Stimulated activated CD4-positive, alpha-beta T cell treated with anti-CD3 and anti-CD28 coated beads, Interleukin-1b, Interleukin-23, amount 100 ng/mL, for 4 hours (primary cell): Measurements from ENCODE around the gene NKAPD1.
A peak's percentile ranks its signal among the peaks of the same experiment; 100 is the strongest.
"Not testable (repeated sequence)": the region's sequence is repeated elsewhere in the genome, so short reads cannot be mapped to it uniquely, and the experiment has no call there.

Source experiments
- DNase-seq, 2 donors: peaks; one replicate each; pipeline ENCODE4 v3.0.0-alpha.2; 2020; ENCODE audit warnings: low read depth in 2 of 2

NKAPD1 gene, protein sequence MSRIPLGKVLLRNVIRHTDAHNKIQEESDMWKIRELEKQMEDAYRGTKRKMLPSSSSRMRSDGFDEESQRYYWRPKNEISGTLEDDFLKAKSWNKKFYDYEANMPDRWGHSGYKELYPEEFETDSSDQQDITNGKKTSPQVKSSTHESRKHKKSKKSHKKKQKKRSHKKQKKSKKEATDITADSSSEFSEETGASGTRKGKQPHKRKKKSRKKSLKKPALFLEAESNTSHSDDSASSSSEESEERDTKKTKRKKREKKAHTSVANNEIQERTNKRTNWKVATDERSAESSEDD

DNA sequence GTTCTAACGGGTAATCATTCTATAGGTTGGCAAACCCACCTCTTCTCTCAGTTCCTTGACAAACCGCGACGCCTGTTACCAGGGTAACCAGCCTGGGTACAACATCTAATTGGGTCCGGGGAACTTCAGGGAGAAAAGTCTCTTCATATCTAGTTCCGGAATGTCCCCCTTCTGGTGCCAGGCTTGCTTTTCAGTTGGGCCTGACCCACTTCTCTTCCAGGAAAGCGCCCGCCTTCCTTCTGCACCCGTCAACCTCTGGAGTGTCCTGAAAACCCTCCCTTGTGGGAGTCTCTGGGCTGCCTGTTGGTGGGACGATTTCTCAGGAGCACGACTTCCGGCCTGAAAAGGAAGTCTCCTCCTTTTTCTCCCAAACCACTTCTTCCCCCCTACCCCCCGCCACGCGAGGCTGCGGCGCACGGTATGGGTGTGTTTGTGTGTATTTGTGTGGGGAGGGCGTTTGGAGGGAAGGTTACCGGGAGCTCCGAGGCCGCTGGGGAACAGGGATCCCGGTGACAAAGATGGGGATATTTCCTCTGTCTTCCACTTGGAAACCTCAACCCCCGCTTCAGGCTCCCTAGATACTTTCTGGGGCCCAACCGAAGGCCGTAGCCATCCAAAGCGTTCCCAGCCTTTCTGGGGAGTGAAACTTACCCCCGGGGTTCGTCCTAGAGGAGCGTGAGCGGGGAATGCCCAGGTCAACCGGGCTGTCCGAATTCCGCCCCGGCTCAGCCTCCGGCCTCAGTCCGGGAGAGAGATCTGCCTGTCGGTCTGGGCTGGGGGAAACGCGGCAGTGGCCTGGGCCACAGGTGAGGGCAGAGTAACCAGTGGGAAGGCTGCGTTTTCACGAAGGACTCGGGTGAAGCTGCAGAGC lies at the start of gene NKAPD1, which contains the start of gene PIH1D2:
Gene NKAPD1 (plus strand): TSS at position 359 of the 871 bp plus-strand sequence. CDS start 1,276 bp downstream, outside the sequence.
Gene PIH1D2 (minus strand): TSS at position 77 of the 871 bp plus-strand sequence. CDS start 843 bp downstream, outside the sequence.
- peak; percentile 53 to 69 for DNase-seq

GRCh38 chr11:112024773-112025678 lies 49.1 kb upstream of the NKAPD1 start, which contains the start of gene DLAT:
DLAT (plus strand) TSS chr11:112025408; CDS start chr11:112025473, 65 bp downstream.
- peak; percentile 63 to 72 for DNase-seq

GRCh38 chr11:112025707-112026106 lies 48.4 kb upstream of the NKAPD1 start:
- DNase-seq, result no peak

GRCh38 chr11:112026784-112027410 lies 47.2 kb upstream of the NKAPD1 start:
- DNase-seq, result not testable (repeated sequence)

DNA sequence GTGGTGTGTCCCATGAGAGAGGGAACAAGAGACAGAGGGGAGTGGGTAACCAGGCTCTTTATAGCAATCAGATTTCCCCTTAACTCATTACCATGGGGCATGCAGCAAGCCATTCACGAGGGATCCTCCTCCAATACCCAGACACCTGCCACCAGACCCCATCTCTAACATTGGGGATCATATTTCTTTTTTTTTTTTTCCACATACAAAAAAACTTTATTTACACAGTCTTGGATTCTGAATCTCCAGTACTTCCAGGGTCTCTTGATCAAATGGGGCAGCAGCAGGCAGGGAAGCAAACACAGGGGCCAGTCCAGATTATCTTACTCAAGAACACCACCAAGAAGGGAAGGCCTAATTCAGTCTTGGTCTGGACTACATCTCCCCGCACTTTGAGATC lies 44.6 kb upstream of the NKAPD1 start:
- no peak for DNase-seq

DNA sequence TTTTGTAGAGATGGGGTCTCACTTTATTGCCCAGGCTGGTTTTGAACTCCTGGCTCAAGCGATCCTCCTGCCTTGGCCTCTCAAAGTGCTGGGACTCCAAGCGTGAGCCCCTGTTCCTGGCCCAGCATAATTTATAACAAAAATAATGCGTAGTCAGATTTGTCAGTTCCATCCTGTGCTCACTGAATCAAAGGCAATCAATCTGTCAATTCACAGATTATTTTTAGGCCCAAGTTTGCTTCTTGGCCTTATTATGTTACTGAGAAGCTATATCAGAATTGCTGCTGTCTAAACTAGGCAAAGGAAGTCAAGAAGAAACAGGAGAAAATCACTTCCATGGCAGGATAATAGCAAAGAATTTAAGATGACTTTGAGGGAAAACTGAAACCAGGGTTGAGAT lies 40.2 kb upstream of the NKAPD1 start:
- no peak for DNase-seq

DNA sequence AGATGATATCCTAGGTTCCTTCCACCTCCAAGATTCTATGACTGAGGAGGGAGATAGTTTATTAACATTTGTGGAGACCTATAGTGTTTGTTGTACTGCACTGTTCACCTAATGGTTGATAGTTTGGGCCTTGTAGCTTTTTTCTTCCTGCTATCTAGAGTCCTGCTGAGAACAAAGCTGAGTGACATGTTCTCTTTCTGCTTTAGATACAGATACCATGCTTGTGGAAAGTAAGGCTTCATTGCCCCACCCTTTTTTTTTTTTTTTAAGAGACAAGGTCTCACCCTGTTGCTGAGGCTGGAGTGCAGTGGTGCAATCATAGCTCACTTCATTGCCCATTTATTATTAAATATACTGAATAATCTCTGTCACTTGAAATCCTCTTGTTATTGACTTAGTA lies 36.6 kb upstream of the NKAPD1 start:
- DNase-seq, result no peak

- no peak for DNase-seq
Observed at GRCh38 chr11:112042161-112042960, 31.7 kb upstream of the NKAPD1 start.

GRCh38 chr11:112042961-112043304 lies 31.2 kb upstream of the NKAPD1 start:
- DNase-seq, result no peak

DNA sequence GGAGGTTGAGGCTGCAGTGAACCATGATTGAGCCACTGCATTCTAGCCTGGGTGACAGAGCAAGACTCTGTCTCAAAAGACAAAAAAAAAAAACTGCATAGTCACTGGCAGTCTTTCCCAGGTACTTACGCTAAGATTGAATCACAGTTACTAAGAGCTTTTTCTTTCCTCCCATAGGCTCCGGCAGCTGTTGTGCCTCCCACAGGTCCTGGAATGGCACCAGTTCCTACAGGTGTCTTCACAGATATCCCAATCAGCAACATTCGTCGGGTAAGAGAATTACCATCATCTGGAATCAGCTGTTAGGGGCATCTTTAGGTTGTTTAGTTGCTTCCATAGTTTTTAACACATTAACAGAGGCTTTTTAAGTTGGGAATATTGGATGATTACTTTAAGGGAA lies 29.1 kb upstream of the NKAPD1 start:
- no peak for DNase-seq

- DNase-seq, result not testable (repeated sequence)
Observed at GRCh38 chr11:112046647-112047046, 27.5 kb upstream of the NKAPD1 start.

- DNase-seq, result not testable (repeated sequence)
Observed at GRCh38 chr11:112048256-112048655, 25.8 kb upstream of the NKAPD1 start.

DNA sequence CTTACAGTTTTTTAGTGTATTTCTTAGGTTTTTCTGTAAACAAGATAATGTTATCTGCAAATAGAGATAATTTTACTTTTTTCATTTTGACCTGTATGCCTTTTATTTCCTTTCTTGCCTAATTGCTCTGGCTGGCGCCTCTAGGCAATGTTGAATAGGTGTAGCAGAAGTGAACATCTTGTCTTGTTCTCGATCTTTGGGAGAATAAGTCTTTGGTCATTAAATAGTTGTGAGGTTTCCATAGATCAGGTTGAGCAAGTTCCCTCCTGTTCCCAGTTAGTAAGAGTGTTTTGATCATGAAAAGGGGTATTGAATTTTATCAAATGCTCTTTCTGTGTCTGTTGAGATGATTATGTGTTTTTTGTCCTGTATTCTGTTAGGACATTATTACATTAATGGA lies 24.3 kb upstream of the NKAPD1 start:
- no peak for DNase-seq

- DNase-seq, result no peak
Observed at GRCh38 chr11:112050721-112051120, 23.4 kb upstream of the NKAPD1 start.

- no peak for DNase-seq
Observed at GRCh38 chr11:112051768-112052167, 22.3 kb upstream of the NKAPD1 start.

DNA sequence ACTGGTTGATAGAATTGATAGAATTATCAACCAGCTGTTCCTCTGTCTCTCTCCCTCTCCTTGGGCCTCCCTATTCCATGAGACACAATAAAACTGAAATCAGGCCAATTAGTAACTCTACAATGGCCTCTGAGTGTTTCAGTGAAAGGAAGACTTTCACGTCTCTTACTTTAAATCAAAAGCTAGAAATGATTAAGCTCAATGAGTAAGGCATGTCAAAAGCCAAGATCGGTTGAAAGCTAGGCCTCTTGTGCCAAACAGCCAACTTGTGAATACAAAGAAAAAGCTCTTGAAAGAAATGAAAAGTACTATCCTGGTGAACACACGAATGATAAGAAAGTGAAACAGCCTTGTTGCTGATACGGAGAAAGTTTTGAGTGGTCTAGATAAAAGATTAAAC lies 16.9 kb upstream of the NKAPD1 start:
- no peak for DNase-seq

DNA sequence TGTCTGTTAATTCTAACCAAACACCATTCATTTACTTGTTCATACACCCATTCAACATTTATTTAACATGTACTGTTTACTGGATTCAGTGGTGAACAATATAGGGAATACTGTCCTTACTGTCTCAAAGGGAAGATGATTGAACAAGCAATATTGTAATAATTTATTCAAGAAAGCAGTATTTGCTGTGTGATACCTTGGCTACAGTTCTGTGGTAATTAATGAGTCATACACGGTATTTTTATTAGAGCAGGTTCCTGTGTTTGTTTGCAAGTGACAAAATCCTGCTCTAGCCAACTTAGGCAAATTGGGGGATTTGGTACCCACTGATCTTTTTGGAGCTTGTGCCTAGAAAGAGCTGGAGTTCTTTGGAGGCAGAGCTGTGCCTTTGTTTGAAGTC lies 16.0 kb upstream of the NKAPD1 start:
- no peak for DNase-seq

DNA sequence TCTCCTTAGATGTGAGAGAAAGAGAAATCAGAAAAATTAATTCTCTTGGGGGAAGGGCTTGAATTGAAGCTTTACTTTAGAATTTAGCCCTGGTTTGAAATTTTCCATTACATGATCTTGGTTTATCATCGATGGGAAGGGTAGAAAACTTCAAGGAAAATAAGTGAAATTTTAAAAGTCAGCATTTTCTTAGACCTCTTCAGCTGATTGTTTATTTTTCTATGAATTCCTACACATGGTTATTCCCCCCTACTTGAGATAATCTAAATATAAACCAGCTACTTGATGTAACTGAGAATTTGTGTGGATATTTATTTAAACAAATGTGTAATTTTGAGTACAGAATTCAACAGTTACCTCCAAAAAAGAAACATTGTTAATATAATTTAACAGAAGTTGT lies 11.2 kb upstream of the NKAPD1 start:
- DNase-seq, result no peak

GRCh38 chr11:112082729-112083128 lies 8.6 kb downstream of the NKAPD1 start:
- no peak for DNase-seq

DNA sequence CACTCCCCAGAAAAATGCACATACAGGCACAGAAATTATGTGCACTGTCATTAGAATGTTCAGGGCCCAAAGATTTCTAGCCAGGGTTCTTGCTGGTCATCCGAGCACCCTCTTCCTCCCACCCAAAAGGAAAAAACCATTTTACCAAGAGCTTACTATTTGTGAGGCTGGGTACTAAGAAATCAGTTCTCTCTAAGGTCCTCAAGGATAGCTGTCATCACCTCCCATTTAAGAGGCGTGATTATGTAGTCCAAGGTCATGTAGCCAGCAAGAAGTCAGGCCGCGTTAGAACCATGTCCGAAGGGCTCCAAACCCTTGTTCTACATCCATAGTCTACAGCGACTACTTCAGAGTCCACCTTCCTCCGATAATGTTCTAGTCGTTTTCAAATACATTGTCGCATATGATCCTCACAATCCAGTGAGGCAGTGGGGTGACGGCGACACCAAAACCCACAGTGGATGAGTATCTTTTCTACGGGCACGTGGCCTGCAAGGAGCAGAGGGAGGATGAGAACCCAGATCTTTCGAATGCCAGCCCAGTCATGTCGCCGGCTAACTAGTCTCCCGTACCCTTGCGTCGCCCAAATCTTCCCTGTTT lies 11.8 kb downstream of the NKAPD1 start:
- peak; percentile 20 to 33 for DNase-seq
